Activated T-helper 1 cell treated with anti-CD3 and anti-CD28 coated beads, Interleukin-12 subunit alpha, Interleukin-12 subunit beta, Interleukin-2, Interleukin-4 antibody, amounts not matched to agents 30 ng/mL and 10 ng/mL and 1 ng/mL, durations not matched to agents 14 hours and 24 hours and 36 hours (primary cell): Measurements from ENCODE around the gene FILIP1L. TPM values are rescaled to one million over a fixed set of nuclear protein-coding genes. Genes with fewer than 3 reads are reported as not detected.

ENCODE experiments used
- DNase-seq: peaks from one replicate; pipeline ENCODE4 v3.0.0; 2021; ENCODE audit warnings: low spot score
- H3K27ac Mint-ChIP-seq: one replicate; pipeline ENCODE4 v1.8.0; 2021; ENCODE audit warnings: mild to moderate bottlenecking, mixed read lengths
- H3K27me3 Mint-ChIP-seq: one replicate; pipeline ENCODE4 v1.8.0; 2022; ENCODE audit warnings: mild to moderate bottlenecking, moderate library complexity, mixed read lengths; ENCODE audit not compliant: insufficient read depth
- H3K36me3 Mint-ChIP-seq: one replicate; pipeline ENCODE4 v1.8.0; 2021; ENCODE audit warnings: low read depth, mixed read lengths
- H3K4me1 Mint-ChIP-seq: one replicate; pipeline ENCODE4 v1.8.0; 2021; ENCODE audit warnings: low read depth, mixed read lengths
- H3K4me3 Mint-ChIP-seq: one replicate; pipeline ENCODE4 v1.8.0; 2021; ENCODE audit warnings: mild to moderate bottlenecking, moderate library complexity, mixed read lengths
- H3K9me3 Mint-ChIP-seq: one replicate; pipeline ENCODE4 v1.8.0; 2021; ENCODE audit warnings: mixed read lengths
- intact Hi-C: fragments of 100-400 bp; cut with micrococcal nuclease; formaldehyde crosslinking; loops from one replicate; pipeline ENCODE4 v1.15.1; 2024
- total RNA-seq: library from RNA; stranded (reverse); gene quantifications from 2 replicates; pipeline ENCODE4 v1.2.3, GENCODE V29; 2022

FILIP1L gene
- total RNA-seq, 1 donor from 2014 or later, result 2.9 TPM

- DNase-seq, result no peak
- Mint-ChIP-seq H3K9me3 (no peaks in the 10 kb centered on the region), H3K4me3 (no peak overlapping the region), H3K4me1 (peaks cover 55% of the 10 kb centered on the region), H3K27ac (peak overlapping the region; percentile 87), H3K27me3 (peaks cover 3% of the 10 kb centered on the region), H3K36me3 (peaks cover 9% of the 10 kb centered on the region)
- intact Hi-C loops, result loop anchor here (1.0 to 5.0 kb wide), 7 partner anchors 14 to 1480 kb away; partner anchors contain the start of gene TBC1D23
Observed at GRCh38 chr3:100087198-100087597, 27.1 kb downstream of the FILIP1L start.

- Mint-ChIP-seq H3K27ac (no peak overlapping the region), H3K36me3 (peaks cover 13% of the 10 kb centered on the region), H3K9me3 (no peaks in the 10 kb centered on the region), H3K27me3 (peaks cover 3% of the 10 kb centered on the region), H3K4me3 (no peak overlapping the region), H3K4me1 (peaks cover 55% of the 10 kb centered on the region)
- intact Hi-C loops, result loop anchor here (5.0 kb wide), 3 partner anchors 626 to 1481 kb away; no protein-coding TSS in a partner anchor
- DNase-seq, result no peak
Observed at GRCh38 chr3:100086401-100086800, 27.9 kb downstream of the FILIP1L start.

- H3K36me3 Mint-ChIP-seq, result peaks cover 11% of the 10 kb centered on the region
- DNase-seq, result no peak
- H3K27me3 Mint-ChIP-seq, result peaks cover 3% of the 10 kb centered on the region
- peaks cover 39% of the 10 kb centered on the region for H3K4me1 Mint-ChIP-seq
- H3K4me3 Mint-ChIP-seq, result no peak overlapping the region
- no peaks in the 10 kb centered on the region for H3K9me3 Mint-ChIP-seq
- intact Hi-C loops, result no loop called here
- H3K27ac Mint-ChIP-seq, result no peak overlapping the region
Observed at GRCh38 chr3:100084100-100084806, 30.0 kb downstream of the FILIP1L start.

DNA sequence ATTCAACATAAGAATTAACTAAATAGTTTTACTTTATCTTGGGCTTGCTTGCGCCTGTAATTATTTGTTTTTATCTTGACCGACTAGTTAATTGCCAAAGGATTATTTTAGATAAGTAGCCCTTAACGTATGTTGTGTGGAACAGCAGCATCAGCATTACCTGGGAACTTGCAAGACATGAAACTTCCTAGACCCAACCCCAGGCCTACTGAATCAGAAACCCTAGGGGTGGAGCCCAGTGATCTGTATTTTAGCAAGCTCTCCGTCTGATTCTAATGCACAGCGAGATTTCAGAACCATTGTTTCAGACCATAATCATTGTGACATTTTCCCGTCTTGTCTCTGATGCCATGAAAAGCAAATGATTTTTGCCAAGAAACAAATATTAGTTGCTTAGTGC is 31.1 kb downstream of the FILIP1L start:
- Mint-ChIP-seq H3K4me3 (no peak overlapping the region), H3K36me3 (peaks cover 7% of the 10 kb centered on the region), H3K4me1 (peaks cover 29% of the 10 kb centered on the region), H3K9me3 (no peaks in the 10 kb centered on the region), H3K27ac (no peak overlapping the region), H3K27me3 (peaks cover 3% of the 10 kb centered on the region)
- no peak for DNase-seq
- intact Hi-C loops, result no loop called here

GRCh38 chr3:100082714-100083113 is 31.6 kb downstream of the FILIP1L start:
- H3K36me3 Mint-ChIP-seq, result peaks cover 7% of the 10 kb centered on the region
- intact Hi-C loops, result no loop called here
- peaks cover 3% of the 10 kb centered on the region for H3K27me3 Mint-ChIP-seq
- H3K4me3 Mint-ChIP-seq, result no peak overlapping the region
- H3K9me3 Mint-ChIP-seq, result no peaks in the 10 kb centered on the region
- no peak for DNase-seq
- no peak overlapping the region for H3K27ac Mint-ChIP-seq
- peaks cover 29% of the 10 kb centered on the region for H3K4me1 Mint-ChIP-seq

- peaks cover 9% of the 10 kb centered on the region for H3K36me3 Mint-ChIP-seq
- DNase-seq, result no peak
- peaks cover 3% of the 10 kb centered on the region for H3K27me3 Mint-ChIP-seq
- H3K4me3 Mint-ChIP-seq, result no peak overlapping the region
- peaks cover 3% of the 10 kb centered on the region for H3K9me3 Mint-ChIP-seq
- H3K4me1 Mint-ChIP-seq, result peaks cover 28% of the 10 kb centered on the region
- intact Hi-C loops, result no loop called here
- H3K27ac Mint-ChIP-seq, result no peak overlapping the region
Observed at GRCh38 chr3:100081986-100082692, 32.2 kb downstream of the FILIP1L start.

DNA sequence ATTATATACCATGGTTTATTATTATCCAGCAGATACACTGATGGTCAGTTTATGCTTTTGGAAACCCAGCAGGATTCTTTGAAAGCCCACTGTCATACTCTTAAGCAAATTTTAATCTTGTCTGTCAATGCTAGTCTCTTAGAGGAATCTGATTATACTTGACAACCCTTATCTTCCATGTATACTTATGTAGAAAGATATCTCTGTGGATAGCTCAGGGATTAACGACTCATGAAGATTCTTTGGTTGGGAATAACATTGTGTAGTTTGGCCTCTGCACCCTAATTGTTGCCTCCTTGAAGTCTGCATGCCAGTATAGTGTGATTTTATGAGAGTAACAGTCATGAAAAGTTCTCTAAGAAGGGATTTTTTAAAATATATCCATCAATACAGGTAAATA is 33.0 kb downstream of the FILIP1L start:
- Mint-ChIP-seq H3K27ac (no peak overlapping the region), H3K27me3 (peaks cover 3% of the 10 kb centered on the region), H3K4me1 (peaks cover 29% of the 10 kb centered on the region), H3K4me3 (no peak overlapping the region), H3K36me3 (peaks cover 7% of the 10 kb centered on the region), H3K9me3 (peaks cover 3% of the 10 kb centered on the region)
- intact Hi-C loops, result no loop called here
- no peak for DNase-seq

DNA sequence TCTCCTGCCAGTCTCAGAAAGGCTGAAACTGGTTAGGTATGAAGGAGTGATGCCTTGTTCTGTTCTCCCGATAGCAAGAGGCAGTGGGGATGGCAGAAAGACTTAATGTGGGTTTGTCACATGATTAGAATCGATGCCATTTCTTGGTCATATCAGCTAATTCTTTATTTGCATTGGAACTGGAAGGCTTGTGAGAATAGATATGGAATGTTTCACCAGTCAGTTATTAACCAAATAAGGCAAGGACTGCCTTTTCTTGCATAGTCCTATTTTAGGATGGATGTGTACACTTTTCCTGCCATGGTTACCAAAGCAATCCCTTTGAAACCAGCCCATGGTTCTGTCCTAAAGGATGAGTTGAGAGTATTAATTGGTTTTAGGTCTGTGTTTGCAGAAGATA is 33.7 kb downstream of the FILIP1L start:
- H3K27me3 Mint-ChIP-seq, result peaks cover 3% of the 10 kb centered on the region
- H3K9me3 Mint-ChIP-seq, result peaks cover 3% of the 10 kb centered on the region
- H3K4me1 Mint-ChIP-seq, result peaks cover 34% of the 10 kb centered on the region
- intact Hi-C loops, result no loop called here
- no peak for DNase-seq
- H3K36me3 Mint-ChIP-seq, result peaks cover 7% of the 10 kb centered on the region
- no peak overlapping the region for H3K27ac Mint-ChIP-seq
- no peak overlapping the region for H3K4me3 Mint-ChIP-seq

DNA sequence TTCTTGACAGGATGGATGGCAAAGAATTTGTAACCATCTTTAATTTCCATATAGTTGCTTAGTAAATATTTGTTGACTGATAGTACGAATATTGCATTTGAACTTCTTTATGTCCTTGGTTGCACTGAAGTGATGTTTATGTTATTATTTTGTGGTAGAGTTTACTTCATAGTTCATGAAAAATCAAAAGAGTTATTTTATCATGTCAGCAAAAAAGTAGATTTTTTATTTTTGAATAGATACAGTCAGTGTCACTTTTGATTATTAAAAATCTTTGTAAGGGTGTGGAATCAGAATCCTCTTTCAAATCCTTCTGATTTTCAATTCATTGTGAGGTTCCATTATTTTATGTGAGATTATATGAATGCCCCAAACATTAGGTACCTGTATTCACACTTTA is 35.0 kb downstream of the FILIP1L start:
- no peak overlapping the region for H3K4me3 Mint-ChIP-seq
- peaks cover 3% of the 10 kb centered on the region for H3K9me3 Mint-ChIP-seq
- intact Hi-C loops, result no loop called here
- DNase-seq, result no peak
- no peak overlapping the region for H3K27ac Mint-ChIP-seq
- H3K4me1 Mint-ChIP-seq, result peaks cover 35% of the 10 kb centered on the region
- H3K27me3 Mint-ChIP-seq, result no peaks in the 10 kb centered on the region
- peaks cover 7% of the 10 kb centered on the region for H3K36me3 Mint-ChIP-seq

DNA sequence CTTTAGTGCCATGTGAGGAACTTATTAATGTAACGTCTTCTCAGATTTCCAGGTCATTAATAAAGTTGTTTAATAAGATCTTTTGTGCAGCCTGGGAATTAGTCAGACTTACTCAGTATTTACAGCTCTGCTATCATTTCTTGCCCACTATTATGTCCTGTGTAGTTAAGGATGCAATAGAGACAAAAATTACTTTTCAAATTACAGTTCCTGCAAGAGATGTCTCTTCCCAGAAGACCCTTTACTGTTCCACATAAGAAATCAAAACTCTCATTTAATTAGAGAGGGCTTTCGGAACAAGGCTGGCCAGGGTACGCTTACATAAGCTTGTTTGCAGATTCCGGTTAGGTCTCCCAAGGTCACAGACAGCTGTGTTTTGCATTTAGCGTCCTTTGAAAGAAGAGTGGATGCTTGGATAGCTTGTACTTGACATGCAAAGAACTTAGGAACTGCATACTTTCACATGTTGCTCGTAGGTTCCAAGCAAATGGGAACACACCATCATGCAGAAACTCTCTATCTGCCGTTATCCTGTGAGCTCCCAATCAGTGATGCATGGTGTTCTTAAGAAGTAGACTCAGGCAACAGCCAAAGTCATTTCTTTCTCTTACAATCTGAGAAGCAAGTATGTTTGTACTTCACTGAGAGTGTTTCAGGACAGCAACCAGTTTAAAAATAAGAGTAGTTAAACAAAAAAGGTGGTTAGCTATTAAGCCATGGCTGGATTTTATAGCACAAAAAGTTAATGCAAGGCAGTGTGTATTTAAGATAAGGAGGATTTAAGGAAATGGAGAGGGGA is 37.4 kb downstream of the FILIP1L start:
- DNase-seq, result no peak
- H3K36me3 Mint-ChIP-seq, result peaks cover 12% of the 10 kb centered on the region
- no peak overlapping the region for H3K4me3 Mint-ChIP-seq
- H3K9me3 Mint-ChIP-seq, result peaks cover 8% of the 10 kb centered on the region
- H3K4me1 Mint-ChIP-seq, result peaks cover 48% of the 10 kb centered on the region
- peak overlapping the region; percentile 46 for H3K27ac Mint-ChIP-seq
- intact Hi-C loops, result loop anchor here (1.0 kb wide), 1 partner anchor 9 kb away; no protein-coding TSS in a partner anchor
- no peaks in the 10 kb centered on the region for H3K27me3 Mint-ChIP-seq

DNA sequence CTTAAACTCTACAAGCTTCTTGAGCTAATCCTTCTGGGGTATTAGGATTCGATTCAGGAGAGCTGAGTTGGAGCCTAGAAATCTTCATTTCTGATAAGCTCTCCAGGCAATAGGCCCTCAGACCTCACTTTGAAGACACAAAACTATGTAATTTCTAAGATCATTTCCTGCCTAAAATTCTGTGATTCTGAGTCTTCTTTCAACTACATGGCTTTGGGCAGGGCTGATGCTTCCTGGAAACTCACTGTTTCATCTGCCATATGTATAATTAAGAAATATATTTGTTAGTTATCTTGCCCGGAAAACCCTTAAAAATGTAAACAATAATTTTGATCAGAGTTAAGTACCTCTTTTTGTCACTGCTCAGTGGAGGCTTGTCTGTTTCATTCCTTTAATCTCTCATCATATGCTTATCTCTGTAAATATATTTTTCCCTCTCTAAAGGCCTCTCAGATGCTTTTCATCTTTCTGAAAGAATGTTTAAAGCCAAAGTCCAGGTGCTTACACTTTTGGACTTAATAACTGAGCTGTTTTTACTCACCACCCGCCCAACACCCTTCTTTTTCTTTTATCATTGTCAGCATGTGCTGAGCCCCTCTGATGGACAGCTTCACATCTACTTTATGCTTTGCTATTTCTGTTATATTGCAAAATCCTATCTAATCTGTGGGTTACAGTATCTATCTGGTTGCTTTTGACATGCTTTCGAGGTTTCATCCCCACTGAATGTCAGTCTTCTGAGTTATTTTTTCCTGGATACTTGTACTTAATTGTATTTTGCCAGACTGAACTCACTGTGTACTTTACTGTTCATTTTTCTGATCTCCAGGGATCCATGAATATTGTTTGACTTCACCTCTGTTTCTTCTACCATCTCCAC is 38.2 kb downstream of the FILIP1L start:
- Mint-ChIP-seq H3K27me3 (no peaks in the 10 kb centered on the region), H3K4me3 (peak overlapping the region; percentile 21), H3K4me1 (peaks cover 57% of the 10 kb centered on the region), H3K9me3 (peaks cover 8% of the 10 kb centered on the region), H3K36me3 (peaks cover 15% of the 10 kb centered on the region), H3K27ac (peak overlapping the region; percentile 46)
- intact Hi-C loops, result loop anchor here (1.0 kb wide), 1 partner anchor 8 kb away; no protein-coding TSS in a partner anchor
- DNase-seq, result no peak

GRCh38 chr3:100075196-100075595 is 39.1 kb downstream of the FILIP1L start:
- intact Hi-C loops, result no loop called here
- Mint-ChIP-seq H3K4me3 (peak overlapping the region; percentile 20), H3K27ac (peak overlapping the region; percentile 35), H3K9me3 (peaks cover 8% of the 10 kb centered on the region), H3K4me1 (peaks cover 58% of the 10 kb centered on the region), H3K27me3 (no peaks in the 10 kb centered on the region), H3K36me3 (peaks cover 15% of the 10 kb centered on the region)
- DNase-seq, result no peak
